ENCODE data around the gene SEPTIN2. TPM values are rescaled to one million over a fixed set of nuclear protein-coding genes. Genes with fewer than 3 reads are reported as not detected.
"Not testable (repeated sequence)": the region's sequence is repeated elsewhere in the genome, so short reads cannot be mapped to it uniquely, and the experiment has no call there.

SEPTIN2 gene
- total RNA-seq, 1 donor from 2014 or later: 266 TPM

GRCh38 chr2:241288324-241288888, 27.3 kb upstream of the SEPTIN2 start:
- DNase-seq: no peak

- no peak for DNase-seq
Observed at GRCh38 chr2:241289053-241289452, 26.7 kb upstream of the SEPTIN2 start.

GRCh38 chr2:241289597-241289996, 26.1 kb upstream of the SEPTIN2 start:
- DNase-seq: no peak

- DNase-seq: no peak
Observed at GRCh38 chr2:241291153-241291552, 24.6 kb upstream of the SEPTIN2 start.

- DNase-seq: no peak
Observed at GRCh38 chr2:241291977-241292376, 23.7 kb upstream of the SEPTIN2 start.

- not testable (repeated sequence) for DNase-seq
Observed at GRCh38 chr2:241293378-241293797, 22.3 kb upstream of the SEPTIN2 start.

- DNase-seq: no peak
Observed at GRCh38 chr2:241295326-241296095, 20.2 kb upstream of the SEPTIN2 start.

GRCh38 chr2:241296767-241297166, 19.0 kb upstream of the SEPTIN2 start:
- DNase-seq: no peak

- DNase-seq: no peak
Observed at GRCh38 chr2:241298673-241299072, 17.1 kb upstream of the SEPTIN2 start.

GRCh38 chr2:241300000-241300399, 15.7 kb upstream of the SEPTIN2 start:
- no peak for DNase-seq

- no peak for DNase-seq
Observed at GRCh38 chr2:241302083-241302482, 13.6 kb upstream of the SEPTIN2 start.

- no peak for DNase-seq
Observed at GRCh38 chr2:241302759-241303651, 12.7 kb upstream of the SEPTIN2 start.

GRCh38 chr2:241304039-241304670, 11.6 kb upstream of the SEPTIN2 start:
- DNase-seq: no peak

- DNase-seq: no peak
Observed at GRCh38 chr2:241307055-241307454, 8.7 kb upstream of the SEPTIN2 start.

GRCh38 chr2:241308267-241308666, 7.5 kb upstream of the SEPTIN2 start:
- no peak for DNase-seq

- no peak for DNase-seq
Observed at GRCh38 chr2:241308832-241309500, 6.8 kb upstream of the SEPTIN2 start.

- no peak for DNase-seq
Observed at GRCh38 chr2:241309684-241310117, 6.0 kb upstream of the SEPTIN2 start.

GRCh38 chr2:241310917-241311566, 4.7 kb upstream of the SEPTIN2 start:
- DNase-seq: no peak

GRCh38 chr2:241312082-241312481, 3.6 kb upstream of the SEPTIN2 start:
- no peak for DNase-seq

- DNase-seq: no peak
Observed at GRCh38 chr2:241313543-241314095, 2.1 kb upstream of the SEPTIN2 start.
